Measurements from ENCODE around the gene ZNF236.

GRCh38 chr18:76951456-76952247, 129.3 kb downstream of the ZNF236 start:
- TF ChIP-seq CTCF (conservative IDR thresholded peaks at IDR 0.05) (no peak), ZFX (IDR thresholded peaks at IDR 0.05) (no peak)
